ENCODE results near the gene PDZD2. TPM values are rescaled to one million over a fixed set of nuclear protein-coding genes. Genes with fewer than 3 reads are reported as not detected.
A peak's percentile ranks its signal among the peaks of the same experiment; 100 is the strongest.
"Not testable (repeated sequence)": the region's sequence is repeated elsewhere in the genome, so short reads cannot be mapped to it uniquely, and the experiment has no call there.

Gene PDZD2
- total RNA-seq, 1 donor from 2014 or later = 58.5 TPM

DNA sequence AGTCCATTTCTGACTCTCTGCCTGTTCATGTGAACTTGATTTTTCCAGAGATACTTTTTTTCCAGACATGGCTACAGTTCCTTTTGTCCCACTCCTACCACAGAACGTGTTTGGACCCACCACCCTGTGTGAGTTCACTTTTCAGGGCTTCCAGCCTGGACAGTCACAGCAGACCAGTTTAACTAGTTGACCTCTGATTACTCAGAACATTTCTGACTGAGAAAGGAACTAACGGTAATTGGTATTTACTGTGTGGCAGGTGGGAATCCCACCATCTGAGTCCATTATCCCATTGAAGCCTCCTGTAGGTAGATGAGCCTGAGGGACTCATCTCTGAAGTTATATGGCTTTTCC lies 325.1 kb downstream of the PDZD2 start:
- no peak for DNase-seq (ENCODE audit: low spot score)

DNA sequence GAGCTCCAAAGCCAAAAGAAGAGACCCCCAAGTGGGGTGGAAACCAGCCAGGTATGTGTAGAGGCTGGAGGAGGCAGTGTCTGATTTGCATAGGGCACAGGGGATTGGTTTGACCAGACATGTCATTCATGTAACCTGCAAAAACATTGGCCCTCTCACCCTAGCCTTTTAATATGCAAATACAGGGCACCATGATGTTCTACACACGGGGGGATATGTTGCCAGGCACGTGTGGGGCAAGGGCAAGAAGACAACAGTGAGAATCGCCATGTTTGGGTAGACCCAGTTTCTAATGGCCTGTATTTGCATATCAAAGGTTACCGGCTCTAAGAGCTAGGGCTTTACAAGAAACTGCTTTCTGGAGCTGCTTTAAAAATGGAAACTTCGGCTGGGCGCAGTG lies 326.3 kb downstream of the PDZD2 start:
- no peak for DNase-seq (ENCODE audit: low spot score)

DNA sequence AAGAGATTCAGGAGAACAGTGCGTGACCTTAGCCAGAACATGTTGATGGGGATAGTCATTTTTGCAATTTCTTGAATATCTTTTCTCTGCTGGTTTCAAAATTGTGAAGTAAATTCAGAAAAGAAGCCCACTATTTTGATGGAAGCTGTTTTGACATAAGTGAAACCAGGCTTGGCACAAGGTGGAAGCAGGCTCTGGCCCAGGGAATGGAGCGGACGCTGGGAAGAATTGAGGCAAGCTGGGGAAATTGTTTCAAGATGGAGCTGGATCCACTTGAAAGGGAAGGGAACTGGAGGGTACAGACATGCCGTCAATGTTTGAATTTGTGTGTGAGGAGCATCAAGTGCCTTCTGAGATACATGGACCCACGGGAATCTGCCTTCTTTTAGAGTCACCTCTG lies 328.0 kb downstream of the PDZD2 start:
- no peak for DNase-seq (ENCODE audit: low spot score)

DNA sequence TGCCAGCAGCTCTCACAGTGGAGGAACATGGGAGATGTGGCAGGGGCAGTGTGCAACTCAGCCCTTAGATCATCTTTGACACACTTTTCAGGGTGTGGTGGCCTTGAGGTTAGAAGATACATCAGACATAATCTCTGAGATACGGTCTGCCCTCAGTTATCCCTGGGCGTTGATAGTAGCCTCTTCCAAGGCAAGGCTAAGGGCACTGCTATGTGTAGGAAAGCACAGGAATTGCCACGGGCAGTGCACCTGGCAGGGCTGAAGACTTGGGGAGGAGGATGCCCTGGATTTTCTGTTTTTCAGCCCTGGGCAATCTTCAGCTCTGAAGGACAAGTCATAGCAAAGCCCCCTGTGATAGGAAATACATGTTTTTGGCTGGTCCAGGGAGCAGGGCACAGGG lies 328.5 kb downstream of the PDZD2 start:
- no peak for DNase-seq (ENCODE audit: low spot score)

DNA sequence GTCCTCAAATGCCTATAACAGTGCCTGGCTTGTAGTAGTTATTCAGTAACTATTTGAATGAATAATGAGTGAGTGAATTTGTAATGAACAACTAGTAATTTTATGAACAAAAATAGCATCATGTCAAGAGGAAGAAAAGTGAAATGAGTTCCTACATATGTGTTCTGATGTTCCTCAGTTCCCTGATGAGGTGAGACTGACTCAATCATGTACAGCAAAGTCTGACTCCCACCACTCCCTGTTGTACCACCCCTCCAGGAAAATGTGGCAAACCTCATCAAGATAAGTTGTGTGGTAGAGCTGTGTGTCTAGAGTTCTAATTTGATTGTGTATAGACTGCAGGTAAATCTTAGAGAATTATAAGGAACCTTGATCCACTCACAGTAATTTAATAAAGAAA lies 333.6 kb downstream of the PDZD2 start:
- DNase-seq (ENCODE audit: low spot score) = no peak

DNA sequence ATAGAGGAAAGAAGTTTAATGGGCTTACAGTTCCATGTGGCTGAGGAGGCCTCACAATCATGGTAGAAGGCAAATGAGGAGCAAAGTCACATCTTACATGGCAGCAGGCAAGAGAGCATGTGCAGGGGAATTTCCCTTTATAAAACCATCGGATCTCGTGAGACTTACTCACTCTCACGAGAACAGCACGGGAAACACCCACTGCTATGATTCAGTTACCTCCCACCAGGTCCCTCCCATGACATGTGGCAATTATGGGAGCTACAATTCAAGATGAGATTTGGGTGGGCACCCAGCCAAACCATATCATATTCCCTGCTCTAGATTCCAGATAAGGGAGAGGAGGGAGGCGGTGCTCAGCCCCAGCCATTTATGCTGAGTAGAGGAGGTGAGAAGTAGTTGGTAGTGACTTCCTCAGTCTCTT lies 336.3 kb downstream of the PDZD2 start:
- not testable (repeated sequence) for DNase-seq (ENCODE audit: low spot score)

DNA sequence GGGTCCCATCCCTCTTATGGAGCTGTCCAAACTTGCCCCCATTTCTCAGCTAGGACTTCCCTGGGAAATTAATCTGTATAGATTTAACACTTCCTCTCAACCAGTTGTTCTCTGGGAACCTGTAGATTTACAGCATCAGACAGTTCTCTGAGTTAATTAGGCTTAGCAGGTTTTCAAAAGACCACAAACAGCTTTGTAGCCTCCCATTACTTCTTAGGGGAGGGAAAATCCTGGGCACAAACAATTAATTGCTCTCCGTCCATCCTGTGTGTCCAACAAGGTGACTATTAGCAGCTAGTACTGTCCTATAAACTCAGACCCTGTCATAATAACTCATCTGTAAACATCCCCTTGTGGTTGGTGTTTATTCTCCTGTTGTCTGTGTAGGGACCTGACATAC lies 337.2 kb downstream of the PDZD2 start:
- no peak for DNase-seq (ENCODE audit: low spot score)

DNA sequence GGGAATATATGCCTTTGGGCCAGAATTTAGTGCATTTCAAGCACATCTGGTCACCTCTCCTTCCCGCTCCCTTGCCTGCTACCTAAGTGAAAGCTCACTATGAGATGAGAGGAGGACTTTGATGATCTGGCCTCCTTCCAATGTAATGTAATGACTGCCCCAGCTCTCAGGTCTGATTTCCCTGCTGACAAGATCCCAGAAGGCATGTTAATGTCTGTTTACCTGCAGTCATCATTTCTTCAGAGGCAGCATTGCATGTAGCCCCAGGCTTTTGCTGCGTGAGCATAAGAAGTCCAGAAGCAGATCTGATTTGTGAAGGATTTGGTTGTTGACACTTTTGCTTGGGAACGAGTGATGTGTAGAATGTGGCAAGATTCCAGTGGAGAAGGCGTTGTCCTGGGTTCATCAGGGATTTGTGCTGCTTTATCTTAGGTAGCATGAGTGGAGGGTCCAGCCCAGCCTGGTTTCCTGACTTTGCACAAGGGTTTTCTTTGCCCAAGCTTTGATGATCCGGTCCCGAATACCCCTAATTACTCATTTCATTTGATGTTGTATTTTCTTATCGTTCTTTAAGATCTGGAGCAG lies 342.5 kb downstream of the PDZD2 start:
- DNase-seq (ENCODE audit: low spot score) = no peak

DNA sequence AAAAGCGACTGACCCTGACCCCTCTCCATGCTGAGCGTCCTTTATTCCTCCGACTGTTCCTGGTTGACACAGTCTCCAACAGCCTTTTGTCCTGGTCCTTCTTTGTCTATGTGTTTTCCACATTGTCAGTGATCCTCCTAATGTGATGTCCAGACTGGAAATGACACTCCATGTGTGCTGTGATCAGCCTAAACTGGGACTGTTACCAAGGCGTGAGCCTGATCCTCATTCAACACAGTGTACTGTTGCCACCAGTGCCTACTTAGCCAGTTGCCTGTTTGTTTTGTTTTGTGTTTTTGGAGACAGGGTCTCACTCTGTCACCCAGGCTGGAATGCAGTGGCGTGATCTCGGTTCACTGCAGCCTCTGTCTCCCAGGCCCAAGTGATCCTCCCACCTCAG lies 343.1 kb downstream of the PDZD2 start:
- DNase-seq (ENCODE audit: low spot score) = no peak

DNA sequence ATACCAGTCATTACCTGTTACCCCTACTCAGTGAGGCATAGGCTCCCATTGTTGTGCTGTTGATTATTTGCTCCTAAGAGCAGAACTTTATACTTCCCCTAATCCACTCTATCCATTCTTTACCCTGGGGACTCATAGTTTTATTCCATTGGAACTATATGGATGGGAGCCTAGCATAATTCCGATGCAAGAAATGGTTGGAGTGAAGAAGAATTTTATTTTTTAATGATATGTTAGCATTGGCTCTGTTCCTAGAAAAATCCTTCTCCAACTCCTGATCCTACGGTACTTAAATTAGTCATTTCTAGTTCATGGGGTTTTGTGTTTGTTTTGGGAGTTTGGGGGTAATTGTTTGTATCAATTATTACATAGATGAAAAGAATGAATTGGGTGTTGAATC lies 343.7 kb downstream of the PDZD2 start:
- DNase-seq (ENCODE audit: low spot score) = no peak

DNA sequence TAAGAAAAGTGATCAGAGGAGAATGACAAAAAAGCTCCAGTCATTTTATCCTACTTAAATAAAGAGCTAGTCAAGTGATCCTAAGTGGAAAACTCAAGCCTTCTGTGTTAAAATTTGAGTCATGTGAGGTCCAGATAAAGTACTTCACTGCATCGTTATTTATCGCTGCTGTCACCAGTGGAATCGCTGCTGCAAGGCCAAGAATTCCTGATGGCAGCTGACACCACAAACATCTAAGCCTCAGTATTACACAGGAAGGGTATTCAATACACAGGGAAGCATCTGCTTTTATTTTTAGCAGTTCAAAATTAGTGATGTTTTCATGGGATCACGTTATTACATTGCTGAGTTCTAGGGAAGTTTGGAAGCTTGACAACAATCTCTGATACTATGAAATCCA lies 344.9 kb downstream of the PDZD2 start:
- no peak for DNase-seq (ENCODE audit: low spot score)

DNA sequence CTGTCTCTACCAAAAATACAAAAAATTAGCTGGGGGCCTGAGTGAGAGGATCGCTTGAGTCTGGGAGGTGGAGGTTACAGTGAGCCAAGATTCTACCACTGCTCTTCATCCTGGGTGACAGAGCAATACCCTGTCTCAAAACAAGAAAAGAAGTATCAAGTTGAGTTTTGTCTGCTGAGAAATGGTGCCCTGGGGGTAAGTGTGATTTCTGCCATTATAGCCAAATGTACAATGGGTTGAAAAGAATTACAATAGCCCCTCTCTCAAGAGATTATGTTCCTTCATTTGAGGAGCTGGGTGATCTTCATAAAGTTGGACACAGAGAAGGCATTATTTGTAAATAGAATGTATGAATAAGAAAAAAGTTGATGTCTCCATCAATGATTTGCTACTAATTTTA lies 345.8 kb downstream of the PDZD2 start:
- DNase-seq (ENCODE audit: low spot score) = no peak

DNA sequence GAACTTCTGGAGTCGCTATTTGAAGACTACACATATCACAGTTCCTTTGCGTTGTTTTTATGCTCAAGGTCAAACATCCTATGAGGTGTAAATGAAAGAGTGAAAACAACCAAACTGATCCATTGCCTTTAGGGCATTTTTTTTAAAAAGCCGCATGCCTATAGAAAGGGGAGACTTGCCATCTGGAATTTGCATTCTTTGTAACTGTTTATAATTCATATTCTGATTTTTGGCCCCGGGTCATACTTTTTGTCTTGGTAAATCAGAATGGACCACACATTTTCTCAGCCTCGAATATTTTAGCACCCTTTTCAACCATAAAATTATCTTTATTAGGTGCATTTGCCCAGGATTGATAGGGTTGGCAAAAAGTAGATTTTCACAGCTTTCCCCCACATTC lies 347.2 kb downstream of the PDZD2 start:
- DNase-seq (ENCODE audit: low spot score) = no peak

DNA sequence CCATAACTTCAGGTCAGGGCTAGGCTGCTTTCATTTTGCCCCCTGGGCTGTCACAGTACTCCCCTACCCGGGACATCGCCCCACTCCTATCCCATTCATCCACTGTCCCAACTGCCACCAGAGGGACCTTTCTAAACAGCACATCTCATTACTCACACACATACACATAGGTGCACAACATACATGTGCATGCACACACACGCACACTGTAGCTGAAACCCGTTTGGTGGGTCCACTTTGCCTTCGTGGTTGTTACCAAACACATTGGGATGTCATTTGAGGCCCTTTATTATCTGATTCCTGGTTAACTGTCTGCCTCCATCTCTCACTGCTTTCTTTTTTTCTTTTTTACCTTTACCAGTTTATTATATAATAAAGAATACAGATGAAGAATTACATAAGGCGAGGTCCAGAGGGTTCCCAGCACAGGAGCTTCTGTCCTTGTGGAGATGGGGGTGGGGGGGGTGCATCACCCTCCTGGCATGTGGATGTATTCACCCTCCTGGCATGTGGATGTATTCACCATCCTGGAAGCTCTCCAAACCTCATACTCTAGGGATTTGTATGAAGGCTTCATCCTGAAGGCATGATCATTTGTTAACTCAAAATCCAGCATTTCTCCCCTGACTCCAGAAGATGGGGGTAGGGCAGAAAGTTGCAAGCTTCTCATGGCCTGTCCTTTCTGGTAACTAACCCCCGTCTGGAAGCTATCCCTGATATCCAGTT lies 349.2 kb downstream of the PDZD2 start:
- no peak for DNase-seq (ENCODE audit: low spot score)

DNA sequence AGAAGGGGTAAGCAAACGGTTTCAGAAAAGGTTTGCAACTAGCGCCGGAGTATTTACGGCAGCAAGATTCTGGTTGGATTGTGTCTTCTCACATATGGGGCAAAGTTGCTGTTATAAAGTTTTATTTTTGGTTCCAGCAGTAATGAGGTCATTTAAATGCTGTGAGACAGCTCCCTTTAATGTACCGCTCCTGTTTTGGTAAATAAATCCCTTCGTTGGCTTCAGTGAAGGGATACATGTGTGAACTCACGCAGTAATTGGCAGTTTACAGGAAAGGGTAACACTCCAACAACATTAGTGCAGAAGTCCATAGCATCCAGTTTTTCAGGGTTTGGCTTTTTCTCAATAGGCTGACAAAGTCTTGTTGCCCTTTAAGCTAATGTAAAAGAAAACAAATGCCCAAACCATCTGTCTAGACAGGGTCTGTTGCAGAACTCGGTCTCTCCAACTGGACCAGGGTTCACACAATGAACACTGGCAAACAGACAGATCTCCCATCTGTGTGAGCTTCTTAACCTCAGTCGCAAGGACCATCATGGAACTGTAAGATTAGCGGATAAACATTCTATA lies 351.2 kb downstream of the PDZD2 start:
- DNase-seq (ENCODE audit: low spot score) = no peak

DNA sequence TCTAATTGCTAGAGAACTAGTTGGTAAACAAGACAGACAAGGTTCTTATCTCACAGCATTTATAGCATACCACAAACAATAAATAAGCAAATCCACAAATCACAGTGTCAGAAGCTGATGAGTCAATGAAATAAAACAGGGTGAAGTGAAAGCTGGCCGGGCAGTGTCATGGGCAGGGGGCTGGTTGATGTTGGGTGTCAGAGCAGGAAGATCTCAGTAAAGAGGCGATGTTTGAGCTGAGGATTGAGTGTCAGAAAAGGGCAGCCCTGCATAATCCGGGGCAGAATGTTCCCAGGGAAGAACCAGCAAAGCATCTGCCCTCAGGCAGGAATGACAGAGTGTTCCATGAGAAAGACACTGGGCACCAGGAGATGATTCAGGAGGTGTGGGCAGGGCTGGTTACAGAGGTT lies 351.8 kb downstream of the PDZD2 start:
- no peak for DNase-seq (ENCODE audit: low spot score)

DNA sequence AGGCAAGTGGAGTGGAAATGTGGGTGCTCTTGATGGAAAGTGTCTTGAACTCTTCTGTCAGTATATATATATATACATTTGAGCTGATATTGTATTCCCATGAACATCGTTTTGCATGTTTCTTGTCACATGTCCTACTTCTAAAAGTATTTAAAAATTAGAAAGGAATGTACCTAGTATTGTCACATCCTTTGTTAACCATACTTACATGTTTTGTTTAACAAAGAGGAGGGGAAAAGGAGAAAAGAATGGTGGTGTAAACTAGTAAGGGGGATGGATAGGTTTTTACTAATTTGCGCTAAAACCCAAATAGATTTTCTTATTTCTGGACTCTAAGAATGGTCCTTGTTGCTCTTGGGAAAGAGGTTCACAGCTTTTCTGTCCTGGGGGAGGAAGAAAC lies 353.4 kb downstream of the PDZD2 start:
- no peak for DNase-seq (ENCODE audit: low spot score)

DNA sequence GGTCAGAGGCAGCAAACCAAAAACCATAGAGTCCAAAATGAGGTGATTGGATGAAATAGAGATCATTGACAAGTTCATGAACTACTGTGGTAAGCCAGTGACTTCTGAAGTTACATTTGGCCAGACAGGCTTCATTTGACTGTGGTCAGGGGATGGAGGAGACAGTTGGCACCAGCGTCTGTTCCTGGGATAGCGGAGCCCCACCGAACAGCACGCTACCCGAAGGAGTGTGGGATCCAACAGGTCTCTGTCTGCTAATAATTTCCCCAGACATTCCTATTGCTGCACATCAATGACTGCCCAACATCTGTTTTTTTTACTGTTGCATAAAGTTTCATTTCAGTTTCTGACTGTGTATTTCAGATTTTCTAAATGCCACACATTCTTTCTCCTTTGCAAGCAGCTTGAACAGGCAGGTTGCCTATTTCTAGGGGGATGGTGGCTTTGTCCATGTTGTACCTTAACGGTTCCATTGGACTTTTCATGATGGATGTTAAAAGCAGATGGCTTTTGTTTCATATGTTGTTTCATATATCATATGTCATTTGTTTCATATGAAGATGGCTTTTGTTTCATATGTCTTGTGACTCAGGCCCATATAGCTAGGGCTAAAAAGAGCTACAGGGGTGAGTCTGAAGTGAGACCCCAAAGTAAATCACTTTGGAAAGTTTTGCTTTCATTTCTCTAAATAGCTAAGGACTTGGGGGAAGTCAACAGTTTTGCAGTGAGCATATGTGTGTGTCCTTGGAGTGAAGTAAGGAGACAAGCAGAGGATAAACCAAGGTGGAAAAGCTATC lies 354.4 kb downstream of the PDZD2 start:
- DNase-seq (ENCODE audit: low spot score) = no peak

DNA sequence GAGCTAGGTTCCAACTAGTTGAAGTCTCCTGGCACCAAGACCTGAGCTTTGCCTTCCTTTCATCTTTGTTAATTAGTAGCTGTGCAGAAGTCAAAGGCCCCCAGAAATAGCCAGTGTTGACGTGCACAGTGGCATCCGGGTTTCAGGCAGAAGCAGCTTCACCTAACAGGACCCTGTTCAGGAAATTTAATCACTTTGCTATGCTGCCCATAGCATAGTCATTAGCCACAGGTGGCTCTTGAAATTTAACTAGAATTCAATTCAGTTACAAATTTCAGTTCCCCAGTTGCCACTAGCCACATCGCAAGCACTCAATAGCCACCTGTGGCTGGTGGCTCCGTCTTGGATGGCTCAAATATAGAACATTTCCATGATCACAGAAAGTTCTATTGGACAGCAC lies 356.1 kb downstream of the PDZD2 start:
- no peak for DNase-seq (ENCODE audit: low spot score)

DNA sequence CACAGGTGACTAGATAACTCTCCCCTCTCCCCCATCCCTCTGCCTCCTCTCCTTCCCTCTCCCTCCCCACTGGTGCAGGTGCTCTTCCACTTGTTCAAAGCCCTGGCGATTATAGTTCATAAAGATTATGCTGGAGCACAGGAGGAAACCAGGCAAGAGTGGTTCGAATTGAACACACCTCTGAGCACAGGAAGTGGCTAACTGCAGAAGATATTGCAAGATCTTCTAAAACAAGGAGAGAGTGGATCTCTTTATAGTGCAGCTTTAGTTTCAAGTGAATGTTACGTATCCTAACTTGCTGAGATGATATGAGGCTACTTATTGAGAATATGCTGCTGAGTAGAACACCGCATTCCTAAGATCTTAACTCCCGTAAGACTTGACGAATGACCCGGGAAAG lies 356.8 kb downstream of the PDZD2 start:
- DNase-seq (ENCODE audit: low spot score) = no peak

DNA sequence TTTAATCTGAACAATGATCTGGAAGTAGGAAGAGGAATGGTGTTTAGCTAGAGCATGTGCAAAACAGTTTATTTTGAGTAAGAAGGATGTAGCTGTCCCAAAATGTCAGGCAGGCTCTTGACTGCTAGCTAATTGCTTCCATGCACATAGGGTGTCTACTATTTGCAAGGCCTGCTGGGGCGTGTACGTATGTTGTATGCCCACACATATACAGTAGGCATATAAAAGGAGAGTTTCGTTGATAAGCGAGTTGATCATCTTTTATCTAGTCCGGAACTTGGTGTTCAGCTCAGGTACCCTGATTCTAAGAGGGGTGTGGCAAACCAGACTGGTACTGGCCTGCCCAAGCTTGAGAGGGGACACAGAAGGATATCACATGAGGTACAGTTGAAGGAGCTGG lies 358.0 kb downstream of the PDZD2 start:
- no peak for DNase-seq (ENCODE audit: low spot score)

DNA sequence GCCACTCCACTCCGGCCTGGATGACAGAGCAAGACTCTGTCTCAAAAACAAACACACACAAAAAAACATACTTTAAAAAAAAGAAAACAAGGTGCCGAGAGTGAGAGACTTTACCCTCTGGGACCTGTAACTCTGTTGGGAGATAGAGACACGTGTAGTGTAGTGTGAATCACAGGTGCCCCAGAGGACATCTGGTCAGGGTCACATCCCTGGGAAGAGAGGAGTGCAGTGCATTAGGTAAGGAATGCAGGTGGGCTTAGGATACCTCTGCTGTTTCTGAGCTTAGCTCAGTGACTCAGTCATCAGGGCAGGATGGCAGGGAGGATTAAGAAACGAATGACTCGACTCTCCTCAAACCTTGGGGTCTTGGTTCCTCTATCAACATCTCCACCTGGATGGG lies 360.5 kb downstream of the PDZD2 start:
- peak; percentile 8 for DNase-seq (ENCODE audit: low spot score)
